A673 (cell line): ENCODE measurements around the gene SERINC5.

Source experiments
- CTCF ChIP-seq: fragments of 300-800, 200-600 bp; sonication (generic); conservative IDR thresholded peaks from 2 replicates; pipeline ENCODE4 v1.5.1; 2017; ENCODE audit warnings: low read depth, mild to moderate bottlenecking, antibody characterized with exemption, low read length, moderate library complexity, mixed read lengths
- EZH2 ChIP-seq: fragments of 200-600 bp; sonication (generic); IDR thresholded peaks from 2 replicates; pipeline ENCODE4 v1.6.1; 2017; ENCODE audit warnings: borderline replicate concordance, low read depth, mild to moderate bottlenecking, mixed read lengths, antibody characterized with exemption, low read length; ENCODE audit not compliant: poor library complexity, severe bottlenecking

- TF ChIP-seq CTCF (no peak), EZH2 (no peak)
Measured at GRCh38 chr5:80237243-80237642, 18.6 kb downstream of the SERINC5 start.
